A549 (cell line): ENCODE results near the gene HJV. TPM values are rescaled to one million over a fixed set of nuclear protein-coding genes. Genes with fewer than 3 reads are reported as not detected.

Experiments used
- ATAC-seq, 2 experiments: fragments of 200-7000 bp in 1 of 2; fragments of >200 bp in 1 of 2; cut with Nextera tagmentation in 1 of 2; cut with Tn5 transposase in 1 of 2; 3 replicates each; pipeline versions ENCODE4 v1.8.0 to v1.9.1; 2018 to 2020; ENCODE audit warnings: mild to moderate bottlenecking in 1 of 2, moderate library complexity in 1 of 2
- CTCF ChIA-PET: fragments of 300-600 bp; sonication (Branson Sonifier 250); formaldehyde crosslinking; extraction: SDS; loops from one replicate; lab custom pipeline; 2021; ENCODE audit warnings: antibody characterized with exemption, inconsistent platforms; lab: Yijun Ruan, JAX
- POLR2A ChIA-PET: fragments of 350-600 bp; formaldehyde crosslinking; extraction: SDS; loops from one replicate; lab custom pipeline; 2021; ENCODE audit warnings: antibody characterized with exemption, inconsistent platforms; lab: Yijun Ruan, JAX
- DNase-seq, 2 experiments: peaks; one replicate each; pipeline versions ENCODE4 v3.0.0 to v3.0.0-alpha.2; 2011 to 2016; ENCODE audit warnings: low read depth in 1 of 2, low spot score in 1 of 2
- FAIRE-seq: peaks from 2 replicates; lab custom pipeline; 2011; peaks lifted over from hg19 to GRCh38; lab: Jason Lieb, UNC
- H3K27ac ChIP-seq, 2 experiments: fragments of >200 bp; sonication (Bioruptor Twin); formaldehyde crosslinking; 3 replicates each; pipeline ENCODE4 v1.5.1; 2016 to 2017
- H3K4me1 ChIP-seq: fragments of >200 bp; sonication (Bioruptor Twin); formaldehyde crosslinking; 3 replicates; pipeline ENCODE4 v1.6.1; 2016
- H3K4me2 ChIP-seq: fragments of >200 bp; sonication (Bioruptor Twin); formaldehyde crosslinking; 3 replicates; pipeline ENCODE4 v1.6.1; 2016
- H3K4me3 ChIP-seq: fragments of >200 bp; sonication (Bioruptor Twin); formaldehyde crosslinking; 3 replicates; pipeline ENCODE4 v1.5.1; 2016
- H3K9me3 ChIP-seq: fragments of >200 bp; sonication (Bioruptor Twin); formaldehyde crosslinking; 3 replicates; pipeline ENCODE4 v1.6.1; 2016
- CBX2 ChIP-seq: fragments of 200-600 bp; sonication (generic); IDR thresholded peaks from 2 replicates; pipeline ENCODE4 v1.6.1; 2016; ENCODE audit warnings: low read depth, mild to moderate bottlenecking, borderline replicate concordance
- CHD2 ChIP-seq: fragments of 150-350 bp; IDR thresholded peaks from 2 replicates; pipeline ENCODE4 v1.6.1; 2014; ENCODE audit warnings: low read length; ENCODE audit not compliant: partially characterized antibody
- CHD4 ChIP-seq: fragments of 200-600 bp; sonication (generic); IDR thresholded peaks from 2 replicates; pipeline ENCODE4 v1.6.1; 2016; ENCODE audit warnings: antibody characterized with exemption, mild to moderate bottlenecking, borderline replicate concordance
- EHF ChIP-seq: fragments of 250-450 bp; sonication (Bioruptor Pico); IDR thresholded peaks from 2 replicates; pipeline ENCODE4 v1.5.0; 2020; ENCODE audit warnings: mild to moderate bottlenecking
- EHMT2 ChIP-seq: fragments of 200-600 bp; sonication (generic); IDR thresholded peaks from 2 replicates; pipeline ENCODE4 v1.6.1; 2016; ENCODE audit warnings: antibody characterized with exemption, low read depth, mild to moderate bottlenecking, moderate library complexity
- EP300 ChIP-seq, 2 experiments: fragments of >200 bp; sonication (Bioruptor Twin); formaldehyde crosslinking; IDR thresholded peaks; 2 replicates in 1 of 2; 3 replicates in 1 of 2; pipeline ENCODE4 v1.6.1; 2016 to 2017
- ESRRA ChIP-seq: fragments of 150-350 bp; IDR thresholded peaks from 2 replicates; pipeline ENCODE4 v1.6.1; 2014; ENCODE audit warnings: mild to moderate bottlenecking, low read length, borderline replicate concordance
- FOSB ChIP-seq: fragments of 250-450 bp; sonication (Bioruptor Pico); IDR thresholded peaks from 2 replicates; pipeline ENCODE4 v1.5.0; 2020; ENCODE audit warnings: mild to moderate bottlenecking, moderate library complexity
- GATA3 ChIP-seq: IDR thresholded peaks from 2 replicates; pipeline ENCODE4 v1.6.1; 2012; ENCODE audit warnings: borderline replicate concordance
- HMGXB4 ChIP-seq: fragments of 250-450 bp; sonication (Bioruptor Pico); IDR thresholded peaks from 2 replicates; pipeline ENCODE4 v1.5.0; 2021; ENCODE audit warnings: mild to moderate bottlenecking, moderate library complexity, borderline replicate concordance
- HOXA7 ChIP-seq: fragments of 250-450 bp; sonication (Bioruptor Pico); IDR thresholded peaks from 2 replicates; pipeline ENCODE4 v1.5.0; 2020; ENCODE audit warnings: mild to moderate bottlenecking, moderate library complexity
- HOXB5 ChIP-seq: fragments of 250-450 bp; sonication (Bioruptor Pico); IDR thresholded peaks from 2 replicates; pipeline ENCODE4 v1.5.0; 2020; ENCODE audit warnings: mild to moderate bottlenecking, moderate library complexity
- JUNB ChIP-seq: fragments of >200 bp; sonication (Bioruptor Twin); formaldehyde crosslinking; IDR thresholded peaks from 2 replicates; pipeline ENCODE4 v1.6.1; 2016
- KDM1A ChIP-seq: fragments of 200-600 bp; sonication (generic); IDR thresholded peaks from 2 replicates; pipeline ENCODE4 v1.6.1; 2016; ENCODE audit warnings: low read depth, mild to moderate bottlenecking
- MAZ ChIP-seq: fragments of 150-350 bp; IDR thresholded peaks from 2 replicates; pipeline ENCODE4 v1.6.1; 2014; ENCODE audit warnings: antibody characterized with exemption, low read depth, low read length, borderline replicate concordance
- MYC ChIP-seq: IDR thresholded peaks from 2 replicates; pipeline ENCODE4 v1.6.1; 2012; ENCODE audit warnings: mild to moderate bottlenecking, inconsistent platforms, low read length, improper control_type of control experiment, borderline replicate concordance
- NFE2L2 ChIP-seq: fragments of 150-350 bp; conservative IDR thresholded peaks from 2 replicates; pipeline ENCODE4 v1.6.1; 2014; ENCODE audit warnings: low read length
- NPAS2 ChIP-seq: fragments of 250-450 bp; sonication (Bioruptor Pico); IDR thresholded peaks from 2 replicates; pipeline ENCODE4 v1.8.0; 2022; ENCODE audit warnings: mild to moderate bottlenecking, moderate library complexity, borderline replicate concordance
- NR3C1 ChIP-seq: fragments of >200 bp; sonication (Bioruptor Twin); formaldehyde crosslinking; IDR thresholded peaks from 3 replicates; pipeline ENCODE4 v1.6.1; 2017
- PBX3 ChIP-seq: IDR thresholded peaks from 2 replicates; pipeline ENCODE4 v1.6.1; 2012
- POLR2AphosphoS2 ChIP-seq: conservative IDR thresholded peaks from 2 replicates; pipeline ENCODE4 v1.6.1; 2012; ENCODE audit warnings: low read length, improper control_type of control experiment, inconsistent platforms
- RAD21 ChIP-seq, 2 experiments: fragments of >200 bp in 1 of 2; sonication (Bioruptor Twin) in 1 of 2; formaldehyde crosslinking in 1 of 2; IDR thresholded peaks in 1 of 2; conservative IDR thresholded peaks in 1 of 2; 2 replicates in 1 of 2; 3 replicates in 1 of 2; pipeline ENCODE4 v1.6.1; 2012 to 2018; ENCODE audit warnings: inconsistent platforms in 1 of 2
- RARB ChIP-seq: fragments of 250-450 bp; sonication (Bioruptor Pico); IDR thresholded peaks from 2 replicates; pipeline ENCODE4 v1.8.0; 2021; ENCODE audit warnings: mild to moderate bottlenecking, moderate library complexity
- RCOR1 ChIP-seq: fragments of 150-350 bp; IDR thresholded peaks from 2 replicates; pipeline ENCODE4 v1.6.1; 2014; ENCODE audit warnings: antibody characterized with exemption, low read length, low read depth
- RFX5 ChIP-seq: fragments of 450-650 bp; IDR thresholded peaks from 2 replicates; pipeline ENCODE4 v1.7.1; 2014; ENCODE audit warnings: antibody characterized with exemption, mild to moderate bottlenecking, moderate library complexity
- ZNF302 ChIP-seq: fragments of 250-450 bp; sonication (Bioruptor Pico); IDR thresholded peaks from 2 replicates; pipeline ENCODE4 v1.9.0; 2021; ENCODE audit warnings: inconsistent platforms, mild to moderate bottlenecking, moderate library complexity
- ZSCAN20 ChIP-seq: fragments of 250-450 bp; sonication (Bioruptor Pico); IDR thresholded peaks from 2 replicates; pipeline ENCODE4 v1.8.0; 2022; ENCODE audit warnings: mild to moderate bottlenecking, moderate library complexity
- WGBS: methylation state at CpG from one replicate; pipeline ENCODE4 v1.1.6; 2017; ENCODE audit errors: missing lambda C conversion rate; 5-methylcytosine and 5-hydroxymethylcytosine counted together
- polyA plus RNA-seq, 4 experiments: library from polyadenylated mRNA; depleted of rRNA in 3 of 4; stranded (reverse); fragments of >200 nt; fragmentation: RNase III in 1 of 4; extraction: RNeasy Plus Mini Kit Qiagen cat#74134 plus additional on column Dnase treatment in 1 of 4; gene quantifications; 2 replicates in 3 of 4; 3 replicates in 1 of 4; pipeline ENCODE4 v1.2.3, GENCODE V29; 2011 to 2017
- TF ChIP-seq, protein P1 (sequence below): fragments of >200 bp; sonication (Bioruptor Twin); formaldehyde crosslinking; IDR thresholded peaks from 3 replicates; pipeline ENCODE4 v1.6.1; 2016
- TF ChIP-seq, protein P2 (sequence below): fragments of 150-350 bp; IDR thresholded peaks from 2 replicates; pipeline ENCODE4 v1.6.1; 2014; ENCODE audit warnings: low read depth, mild to moderate bottlenecking, low read length
- TF ChIP-seq, protein P3 (sequence below): IDR thresholded peaks from 2 replicates; pipeline ENCODE4 v1.6.1; 2012
- TF ChIP-seq, protein P4 (sequence below): IDR thresholded peaks from 2 replicates; pipeline ENCODE4 v1.6.1; 2012; ENCODE audit warnings: low read depth, borderline replicate concordance

The HJV gene
- polyA plus RNA-seq, 2 of the 4 experiments (the other 2 are of a cell fraction): not detected

DNA sequence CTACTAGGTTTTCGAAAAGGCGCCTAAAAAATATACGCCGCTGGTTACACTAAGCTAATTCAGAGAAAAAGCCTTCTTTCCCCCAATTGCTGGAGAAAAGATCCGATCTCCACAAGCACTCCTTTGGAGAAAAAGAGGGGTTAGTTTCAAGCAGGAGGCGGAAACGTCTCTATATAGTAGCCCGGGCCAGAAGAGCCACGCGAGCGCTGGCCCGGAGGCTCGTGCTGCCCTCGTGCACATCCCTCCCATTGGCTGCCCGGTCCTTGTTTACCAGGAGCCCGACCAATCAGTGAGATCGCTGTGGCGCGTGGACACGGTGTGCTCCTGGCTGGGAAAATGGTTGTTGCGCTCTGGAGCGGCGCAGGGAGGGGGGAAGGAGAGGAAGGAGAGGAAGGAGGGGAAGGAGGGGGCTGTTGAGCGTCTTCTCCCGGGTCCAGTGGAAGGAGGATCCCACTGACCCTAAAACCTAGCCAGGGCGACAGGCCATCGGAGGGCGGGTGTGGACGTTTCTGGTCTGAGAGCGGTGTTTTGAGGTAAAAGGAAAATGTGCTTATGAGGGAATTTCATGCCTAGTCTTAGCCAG, 25.0 kb downstream of the HJV start, which contains the start of gene TXNIP (continued):
- TF ChIP-seq, protein P1, sequence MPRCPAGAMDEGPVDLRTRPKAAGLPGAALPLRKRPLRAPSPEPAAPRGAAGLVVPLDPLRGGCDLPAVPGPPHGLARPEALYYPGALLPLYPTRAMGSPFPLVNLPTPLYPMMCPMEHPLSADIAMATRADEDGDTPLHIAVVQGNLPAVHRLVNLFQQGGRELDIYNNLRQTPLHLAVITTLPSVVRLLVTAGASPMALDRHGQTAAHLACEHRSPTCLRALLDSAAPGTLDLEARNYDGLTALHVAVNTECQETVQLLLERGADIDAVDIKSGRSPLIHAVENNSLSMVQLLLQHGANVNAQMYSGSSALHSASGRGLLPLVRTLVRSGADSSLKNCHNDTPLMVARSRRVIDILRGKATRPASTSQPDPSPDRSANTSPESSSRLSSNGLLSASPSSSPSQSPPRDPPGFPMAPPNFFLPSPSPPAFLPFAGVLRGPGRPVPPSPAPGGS: no peak
- TF ChIP-seq PBX3 (no peak), CBX2 (no peak), RFX5 (no peak), HMGXB4 (CRISPR knock-in tag) (no peak), HOXB5 (CRISPR knock-in tag) (0 out of 2 replicates have a peak, but pooled peaks have one; percentile 33), JUNB (no peak), RCOR1 (no peak), ZNF302 (no peak), NPAS2 (CRISPR knock-in tag) (peak; percentile 73; the same call in 1 of the 2 replicates), NR3C1 (no peak), RAD21 (conservative IDR thresholded peaks at IDR 0.05 in 1 of 2, IDR thresholded peaks at IDR 0.05 in 1 of 2) (no peak), ZSCAN20 (CRISPR knock-in tag) (no peak), CHD4 (no peak), EP300 (IDR thresholded peaks at IDR 0.05) (no peak), ESRRA (no peak), CHD2 (no peak), NFE2L2 (no peak), MYC (0 out of 2 replicates have a peak, but pooled peaks have one; percentile 53), HOXA7 (no peak), EHMT2 (no peak)
- TF ChIP-seq, protein P2, sequence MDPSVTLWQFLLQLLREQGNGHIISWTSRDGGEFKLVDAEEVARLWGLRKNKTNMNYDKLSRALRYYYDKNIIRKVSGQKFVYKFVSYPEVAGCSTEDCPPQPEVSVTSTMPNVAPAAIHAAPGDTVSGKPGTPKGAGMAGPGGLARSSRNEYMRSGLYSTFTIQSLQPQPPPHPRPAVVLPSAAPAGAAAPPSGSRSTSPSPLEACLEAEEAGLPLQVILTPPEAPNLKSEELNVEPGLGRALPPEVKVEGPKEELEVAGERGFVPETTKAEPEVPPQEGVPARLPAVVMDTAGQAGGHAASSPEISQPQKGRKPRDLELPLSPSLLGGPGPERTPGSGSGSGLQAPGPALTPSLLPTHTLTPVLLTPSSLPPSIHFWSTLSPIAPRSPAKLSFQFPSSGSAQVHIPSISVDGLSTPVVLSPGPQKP: no peak
- TF ChIP-seq, protein P3, sequence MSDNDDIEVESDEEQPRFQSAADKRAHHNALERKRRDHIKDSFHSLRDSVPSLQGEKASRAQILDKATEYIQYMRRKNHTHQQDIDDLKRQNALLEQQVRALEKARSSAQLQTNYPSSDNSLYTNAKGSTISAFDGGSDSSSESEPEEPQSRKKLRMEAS: peak; percentile 99
- TF ChIP-seq, all 56 proteins: peak for 12

GRCh38 chr1:145995964-145996432, 25.5 kb downstream of the HJV start:
- no peak for FAIRE-seq
- DNase-seq: no peak
- no peaks in the 10 kb centered on the region for H3K9me3 ChIP-seq
- no peak for ATAC-seq
- H3K4me3 ChIP-seq: peak overlapping the region; percentile 42
- H3K27ac ChIP-seq: no peak overlapping the region; a peak in 1 of 6 replicates
- peak overlapping the region; percentile 83 for H3K4me2 ChIP-seq
- ChIA-PET CTCF (interaction anchor here (2.3 to 24.2 kb wide), 3 partner anchors 16 to 151 kb away, joined by 7 to 566 read pairs (median 148); partner anchors contain the start of genes HJV and NUDT17), POLR2A (interaction anchor here (0.6 kb wide), 1 partner anchor 9 kb away, joined by 3 read pairs; no protein-coding TSS in a partner anchor)
- TF ChIP-seq RARB (no peak), GATA3 (no peak), KDM1A (no peak), ZNF302 (no peak), NR3C1 (no peak), FOSB (no peak), EHF (CRISPR knock-in tag) (no peak), POLR2AphosphoS2 (no peak), CHD4 (no peak), MAZ (no peak), JUNB (no peak)
- TF ChIP-seq, protein P4, sequence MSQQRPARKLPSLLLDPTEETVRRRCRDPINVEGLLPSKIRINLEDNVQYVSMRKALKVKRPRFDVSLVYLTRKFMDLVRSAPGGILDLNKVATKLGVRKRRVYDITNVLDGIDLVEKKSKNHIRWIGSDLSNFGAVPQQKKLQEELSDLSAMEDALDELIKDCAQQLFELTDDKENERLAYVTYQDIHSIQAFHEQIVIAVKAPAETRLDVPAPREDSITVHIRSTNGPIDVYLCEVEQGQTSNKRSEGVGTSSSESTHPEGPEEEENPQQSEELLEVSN: no peak
- TF ChIP-seq, protein P1: no peak
- WGBS: 26% methylated on average over 13 of the region's 13 CpGs
- H3K4me1 ChIP-seq: peaks cover 7% of the 10 kb centered on the region; the same call in 1 of the 3 replicates
